PC-3 (cell line): ENCODE results near the gene RBM7. TPM values are rescaled to one million over a fixed set of nuclear protein-coding genes. Genes with fewer than 3 reads are reported as not detected.

Experiments used
- ATAC-seq: fragments of 200-7000 bp; cut with Tn5 transposase; 2 replicates; pipeline ENCODE4 v1.9.1; 2020; ENCODE audit warnings: mild to moderate bottlenecking, moderate library complexity
- BruUV-seq: library from RNA; stranded (reverse); fragments of 400-500 nt; replicated peaks from 2 replicates; lab custom pipeline; 2021; lab: Mats Ljungman, UMichigan
- CTCF ChIA-PET: fragments of 300-600 bp; sonication (Branson Sonifier 250); formaldehyde crosslinking; loops from one replicate; lab custom pipeline; 2022; ENCODE audit warnings: antibody characterized with exemption; lab: Charles Lee
- POLR2A ChIA-PET: fragments of 300-600 bp; sonication (Branson Sonifier 250); formaldehyde crosslinking; loops from one replicate; lab custom pipeline; 2022; ENCODE audit warnings: antibody characterized with exemption; ENCODE audit not compliant: unreplicated experiment; lab: Charles Lee
- DNase-seq: peaks from one replicate; pipeline ENCODE4 v3.0.0-alpha.2; 2015
- H2AFZ ChIP-seq: fragments of 300-600 bp; sonication (generic); 2 replicates; pipeline ENCODE4 v1.6.0; 2016; ENCODE audit warnings: antibody characterized with exemption, low read length
- H3F3A ChIP-seq: fragments of 300-600 bp; sonication (generic); one replicate; pipeline ENCODE4 v1.6.0; 2017; ENCODE audit warnings: antibody characterized with exemption, low read length, control low read depth, mild to moderate bottlenecking; ENCODE audit not compliant: unreplicated experiment
- H3K27ac ChIP-seq: fragments of 300-600 bp; sonication (generic); 2 replicates; pipeline ENCODE4 v1.5.1; 2016; ENCODE audit warnings: mild to moderate bottlenecking, low read length
- H3K27me3 ChIP-seq: fragments of 300-600 bp; sonication (generic); 2 replicates; pipeline ENCODE4 v1.6.1; 2016; ENCODE audit warnings: low read length, mixed read lengths
- H3K36me3 ChIP-seq: fragments of 300-600 bp; sonication (generic); 2 replicates; pipeline ENCODE4 v1.6.1; 2016; ENCODE audit warnings: low read depth, mixed run types, low read length, mixed read lengths
- H3K4me1 ChIP-seq: fragments of 300-600 bp; sonication (generic); 2 replicates; pipeline ENCODE4 v1.5.1; 2016; ENCODE audit warnings: low read length; ENCODE audit not compliant: insufficient read depth
- H3K4me2 ChIP-seq: fragments of 300-600 bp; sonication (generic); 2 replicates; pipeline ENCODE4 v1.6.0; 2016; ENCODE audit warnings: low read length
- H3K4me3 ChIP-seq: fragments of 300-600 bp; sonication (generic); 2 replicates; pipeline ENCODE4 v1.5.1; 2016; ENCODE audit warnings: mild to moderate bottlenecking, low read length, mixed read lengths
- H3K79me2 ChIP-seq: fragments of 300-600 bp; sonication (generic); 2 replicates; pipeline ENCODE4 v1.6.1; 2017; ENCODE audit warnings: low read length, mixed read lengths
- H3K9ac ChIP-seq: fragments of 300-600 bp; sonication (generic); 2 replicates; pipeline ENCODE4 v1.6.0; 2016; ENCODE audit warnings: mild to moderate bottlenecking, low read length
- H3K9me2 ChIP-seq: fragments of 300-600 bp; sonication (generic); replicated peaks from 2 replicates; pipeline ENCODE4 v1.6.1; 2016; ENCODE audit warnings: mixed run types, low read length, mixed read lengths
- H3K9me3 ChIP-seq: fragments of 300-600 bp; sonication (generic); 2 replicates; pipeline ENCODE4 v1.6.1; 2016; ENCODE audit warnings: low read length, mixed read lengths
- H4K20me1 ChIP-seq: fragments of 300-600 bp; sonication (generic); 2 replicates; pipeline ENCODE4 v1.6.1; 2016; ENCODE audit warnings: low read length, mixed read lengths
- EZH2 ChIP-seq: fragments of 300-600 bp; sonication (generic); IDR thresholded peaks from one replicate; pipeline ENCODE4 v1.6.1; 2017; ENCODE audit warnings: antibody characterized with exemption, mild to moderate bottlenecking, low read length; ENCODE audit not compliant: unreplicated experiment
- EZH2phosphoT487 ChIP-seq: fragments of 300-600 bp; sonication (generic); IDR thresholded peaks from 2 replicates; pipeline ENCODE4 v1.6.1; 2018; ENCODE audit warnings: mild to moderate bottlenecking, antibody characterized with exemption, low read length, borderline replicate concordance
- intact Hi-C: fragments of 100-400 bp; cut with micrococcal nuclease; formaldehyde crosslinking; loops from 2 replicates; pipeline ENCODE4 v1.9.0; 2023
- total RNA-seq: library from RNA; depleted of rRNA; stranded (reverse); fragments of >200 nt; gene quantifications from 2 replicates; pipeline ENCODE4 v1.2.3, GENCODE V29; 2014
- TF ChIP-seq, protein P1 (sequence below): fragments of 300-600 bp; sonication (generic); conservative IDR thresholded peaks from 2 replicates; pipeline ENCODE4 v1.5.1; 2017; ENCODE audit warnings: antibody characterized with exemption, low read depth, mild to moderate bottlenecking, low read length

The RBM7 gene
- total RNA-seq, 1 experiment from 2014 or later = 30.1 TPM

DNA sequence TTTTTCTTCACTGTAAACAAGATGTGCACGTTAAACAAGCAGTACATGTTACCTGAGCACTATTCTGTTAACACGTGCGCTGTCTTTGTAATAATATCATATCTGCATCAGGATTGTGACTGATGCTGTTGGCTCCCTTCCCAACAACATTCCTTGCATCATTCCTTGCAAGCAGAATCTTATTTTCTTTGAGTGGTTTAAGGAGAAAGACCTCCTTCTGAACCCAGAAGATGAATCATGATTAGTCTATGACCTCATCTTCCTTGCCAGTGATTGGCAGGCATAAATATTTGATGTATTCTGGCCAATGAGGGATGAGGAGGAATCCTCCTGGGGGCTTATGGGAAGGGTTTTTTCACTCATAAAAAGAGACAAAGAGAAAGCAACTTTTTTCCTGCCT is 46.4 kb upstream of the RBM7 start:
- TF ChIP-seq EZH2phosphoT487 (no peak), EZH2 (no peak)
- TF ChIP-seq, protein P1, sequence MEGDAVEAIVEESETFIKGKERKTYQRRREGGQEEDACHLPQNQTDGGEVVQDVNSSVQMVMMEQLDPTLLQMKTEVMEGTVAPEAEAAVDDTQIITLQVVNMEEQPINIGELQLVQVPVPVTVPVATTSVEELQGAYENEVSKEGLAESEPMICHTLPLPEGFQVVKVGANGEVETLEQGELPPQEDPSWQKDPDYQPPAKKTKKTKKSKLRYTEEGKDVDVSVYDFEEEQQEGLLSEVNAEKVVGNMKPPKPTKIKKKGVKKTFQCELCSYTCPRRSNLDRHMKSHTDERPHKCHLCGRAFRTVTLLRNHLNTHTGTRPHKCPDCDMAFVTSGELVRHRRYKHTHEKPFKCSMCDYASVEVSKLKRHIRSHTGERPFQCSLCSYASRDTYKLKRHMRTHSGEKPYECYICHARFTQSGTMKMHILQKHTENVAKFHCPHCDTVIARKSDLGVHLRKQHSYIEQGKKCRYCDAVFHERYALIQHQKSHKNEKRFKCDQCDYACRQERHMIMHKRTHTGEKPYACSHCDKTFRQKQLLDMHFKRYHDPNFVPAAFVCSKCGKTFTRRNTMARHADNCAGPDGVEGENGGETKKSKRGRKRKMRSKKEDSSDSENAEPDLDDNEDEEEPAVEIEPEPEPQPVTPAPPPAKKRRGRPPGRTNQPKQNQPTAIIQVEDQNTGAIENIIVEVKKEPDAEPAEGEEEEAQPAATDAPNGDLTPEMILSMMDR = no peak
- no peaks in the 10 kb centered on the region for H4K20me1 ChIP-seq
- H3K27ac ChIP-seq = no peak overlapping the region
- H3K9ac ChIP-seq = no peak overlapping the region
- no peak overlapping the region for H3K4me3 ChIP-seq
- H3K27me3 ChIP-seq = no peaks in the 10 kb centered on the region
- H3K36me3 ChIP-seq = no peaks in the 10 kb centered on the region
- no peaks in the 10 kb centered on the region for H3K79me2 ChIP-seq
- no peaks in the 10 kb centered on the region for H3F3A ChIP-seq
- no TSS peak for BruUV-seq
- H3K4me2 ChIP-seq = 0 out of 2 replicates have a peak overlapping the region, but pooled peaks have one; percentile 5
- no peaks in the 10 kb centered on the region for H3K9me3 ChIP-seq
- intact Hi-C loops = no loop called here
- H3K9me2 ChIP-seq = no peaks in the 10 kb centered on the region
- ChIA-PET POLR2A (no interaction called here), CTCF (no interaction called here)
- ATAC-seq (peak; percentile 35; the same call in 1 of the 2 replicates), DNase-seq (peak; percentile 96)
- no peak overlapping the region for H2AFZ ChIP-seq
- peaks cover 19% of the 10 kb centered on the region for H3K4me1 ChIP-seq

DNA sequence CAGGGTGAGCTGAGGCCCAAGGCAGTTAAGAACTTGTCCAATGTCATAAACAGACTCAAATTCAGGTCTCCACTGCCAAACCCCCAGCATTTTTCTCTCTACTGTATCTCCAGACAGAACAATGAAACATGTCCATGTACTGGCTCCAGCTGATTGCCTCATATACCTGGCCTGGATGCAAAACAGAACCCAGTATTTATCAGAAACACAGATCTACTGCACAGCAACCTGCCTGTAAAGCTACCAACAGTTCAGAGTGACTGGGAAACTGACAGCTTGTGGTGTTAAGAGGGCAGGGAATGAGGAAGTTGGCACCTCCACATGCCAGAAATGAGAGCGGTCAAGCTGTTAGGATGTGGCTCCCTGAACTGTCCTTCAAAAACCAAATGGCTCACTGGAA is 41.8 kb upstream of the RBM7 start:
- Histone ChIP-seq H3K27me3 (no peaks in the 10 kb centered on the region), H3K27ac (no peak overlapping the region)
- intact Hi-C loops = no loop called here

DNA sequence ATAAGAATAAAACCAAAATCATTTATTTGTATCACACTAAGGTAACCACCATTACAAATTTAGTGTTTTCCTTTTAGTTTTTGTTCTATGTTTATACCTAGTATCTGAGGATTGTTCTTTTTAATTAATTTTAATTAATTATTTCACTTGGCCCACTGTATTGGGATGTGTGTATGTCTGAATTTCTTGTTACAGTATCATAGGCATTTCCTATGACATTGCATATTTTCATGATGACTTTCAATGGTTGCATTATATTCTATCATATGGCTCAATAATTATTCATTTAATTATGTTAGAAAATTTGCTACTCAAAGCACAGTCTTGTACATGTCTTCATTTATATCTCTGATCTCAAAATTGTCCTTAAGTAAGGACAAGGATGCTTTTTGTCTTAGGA is 41.1 kb upstream of the RBM7 start:
- BruUV-seq = no TSS peak
- DNase-seq (no peak), ATAC-seq (no peak)
- POLR2A ChIA-PET = no interaction called here
- Histone ChIP-seq H2AFZ (no peak overlapping the region), H3K4me3 (no peak overlapping the region), H3K9me3 (no peaks in the 10 kb centered on the region), H3F3A (no peaks in the 10 kb centered on the region), H3K9me2 (no peaks in the 10 kb centered on the region), H4K20me1 (no peaks in the 10 kb centered on the region), H3K36me3 (no peaks in the 10 kb centered on the region), H3K27ac (no peak overlapping the region), H3K4me1 (peaks cover 5% of the 10 kb centered on the region; the same call in 1 of the 2 replicates), H3K9ac (no peak overlapping the region), H3K79me2 (no peaks in the 10 kb centered on the region), H3K4me2 (no peak overlapping the region), H3K27me3 (no peaks in the 10 kb centered on the region)
- CTCF ChIA-PET = no interaction called here
- TF ChIP-seq EZH2phosphoT487 (no peak), EZH2 (no peak)
- TF ChIP-seq, protein P1 = no peak
- intact Hi-C loops = no loop called here

More for the DNA sequence above, 41.8 kb upstream of the RBM7 start:
- ChIA-PET CTCF (no interaction called here), POLR2A (no interaction called here)
- Histone ChIP-seq H3K4me2 (no peak overlapping the region), H4K20me1 (no peaks in the 10 kb centered on the region), H3K36me3 (no peaks in the 10 kb centered on the region), H3K4me3 (no peak overlapping the region), H3K9me3 (no peaks in the 10 kb centered on the region), H3K9ac (no peak overlapping the region), H3F3A (no peaks in the 10 kb centered on the region), H2AFZ (no peak overlapping the region), H3K4me1 (peaks cover 10% of the 10 kb centered on the region), H3K79me2 (no peaks in the 10 kb centered on the region), H3K9me2 (no peaks in the 10 kb centered on the region)
- TF ChIP-seq EZH2phosphoT487 (no peak), EZH2 (no peak)
- TF ChIP-seq, protein P1 = no peak
- BruUV-seq = no TSS peak
- ATAC-seq (no peak), DNase-seq (no peak)
